Neutrophil (primary cell): ENCODE results near the gene DSC2.

Source experiments
- H3K27ac ChIP-seq: fragments of 200-600 bp; sonication (generic); 2 replicates; pipeline ENCODE4 v1.5.1; 2016; ENCODE audit warnings: mild to moderate bottlenecking, moderate library complexity
- H3K27me3 ChIP-seq: fragments of 200-600 bp; sonication (generic); 2 replicates; pipeline ENCODE4 v1.6.0; 2016; ENCODE audit warnings: mild to moderate bottlenecking
- H3K36me3 ChIP-seq: fragments of 200-600 bp; sonication (generic); 2 replicates; pipeline ENCODE4 v1.5.1; 2017
- H3K4me1 ChIP-seq, 2 experiments: fragments of 200-600 bp in 1 of 2; sonication (generic) in 1 of 2; 1 replicate in 1 of 2; 2 replicates in 1 of 2; pipeline versions ENCODE4 v1.5.1 to v1.6.1; 2013 to 2016; ENCODE audit warnings: low read depth in 1 of 2, low read length in 1 of 2, mild to moderate bottlenecking in 1 of 2, moderate library complexity in 1 of 2; ENCODE audit not compliant: control insufficient read depth in 1 of 2, insufficient read depth in 1 of 2
- H3K4me3 ChIP-seq, 2 experiments: fragments of 200-600 bp in 1 of 2; sonication (generic) in 1 of 2; 1 replicate in 1 of 2; 2 replicates in 1 of 2; pipeline ENCODE4 v1.5.1; 2013 to 2016; ENCODE audit warnings: low read depth in 1 of 2, low read length in 1 of 2, mild to moderate bottlenecking in 1 of 2, moderate library complexity in 1 of 2
- H3K9me3 ChIP-seq: fragments of 200-600 bp; sonication (generic); 2 replicates; pipeline ENCODE4 v1.5.1; 2016
- CTCF ChIP-seq: fragments of 200-600 bp; sonication (generic); IDR thresholded peaks from 2 replicates; pipeline ENCODE4 v1.5.1; 2016; ENCODE audit warnings: antibody characterized with exemption

The DSC2 gene

GRCh38 chr18:31064130-31064529, 38.1 kb downstream of the DSC2 start:
- Histone ChIP-seq H3K27ac (no peak overlapping the region), H3K27me3 (no peaks in the 10 kb centered on the region), H3K9me3 (no peaks in the 10 kb centered on the region), H3K4me3 (no peak overlapping the region), H3K4me1 (no peaks in the 10 kb centered on the region), H3K36me3 (no peaks in the 10 kb centered on the region)
- TF ChIP-seq CTCF = no peak

GRCh38 chr18:31061945-31062344, 40.3 kb downstream of the DSC2 start:
- H3K4me1 ChIP-seq = no peaks in the 10 kb centered on the region
- H3K9me3 ChIP-seq = no peaks in the 10 kb centered on the region
- H3K27me3 ChIP-seq = peaks cover 6% of the 10 kb centered on the region
- no peak overlapping the region for H3K27ac ChIP-seq
- no peaks in the 10 kb centered on the region for H3K36me3 ChIP-seq
- no peak overlapping the region for H3K4me3 ChIP-seq
- no peak for TF ChIP-seq CTCF

- TF ChIP-seq CTCF = no peak
- H3K9me3 ChIP-seq = no peaks in the 10 kb centered on the region
Measured at GRCh38 chr18:31058897-31059296, 43.3 kb downstream of the DSC2 start.

GRCh38 chr18:31057917-31058316, 44.3 kb downstream of the DSC2 start:
- Histone ChIP-seq H3K9me3 (no peaks in the 10 kb centered on the region), H3K36me3 (no peaks in the 10 kb centered on the region), H3K27me3 (peaks cover 6% of the 10 kb centered on the region), H3K4me3 (no peak overlapping the region), H3K27ac (no peak overlapping the region), H3K4me1 (no peaks in the 10 kb centered on the region)
- no peak for TF ChIP-seq CTCF

More at GRCh38 chr18:31058897-31059296, 43.3 kb downstream of the DSC2 start:
- H3K27me3 ChIP-seq = peaks cover 6% of the 10 kb centered on the region
- no peak overlapping the region for H3K27ac ChIP-seq
- no peaks in the 10 kb centered on the region for H3K4me1 ChIP-seq
- H3K36me3 ChIP-seq = no peaks in the 10 kb centered on the region
- H3K4me3 ChIP-seq = no peak overlapping the region

- no peak for TF ChIP-seq CTCF
- Histone ChIP-seq H3K9me3 (no peaks in the 10 kb centered on the region), H3K4me3 (no peak overlapping the region), H3K36me3 (no peaks in the 10 kb centered on the region), H3K27me3 (peaks cover 6% of the 10 kb centered on the region), H3K4me1 (no peaks in the 10 kb centered on the region), H3K27ac (no peak overlapping the region)
Measured at GRCh38 chr18:31057051-31057450, 45.2 kb downstream of the DSC2 start.

GRCh38 chr18:31056296-31056695, 45.9 kb downstream of the DSC2 start:
- no peaks in the 10 kb centered on the region for H3K36me3 ChIP-seq
- no peak overlapping the region for H3K27ac ChIP-seq
- H3K27me3 ChIP-seq = peaks cover 6% of the 10 kb centered on the region
- TF ChIP-seq CTCF = no peak
- H3K4me3 ChIP-seq = no peak overlapping the region
- H3K4me1 ChIP-seq = no peaks in the 10 kb centered on the region
- H3K9me3 ChIP-seq = no peaks in the 10 kb centered on the region
